ENCODE measurements around the gene EML5. TPM values are rescaled to one million over a fixed set of nuclear protein-coding genes. Genes with fewer than 3 reads are reported as not detected.

EML5 gene
- total RNA-seq, 1 donor from 2014 or later, result 2.0 TPM

DNA sequence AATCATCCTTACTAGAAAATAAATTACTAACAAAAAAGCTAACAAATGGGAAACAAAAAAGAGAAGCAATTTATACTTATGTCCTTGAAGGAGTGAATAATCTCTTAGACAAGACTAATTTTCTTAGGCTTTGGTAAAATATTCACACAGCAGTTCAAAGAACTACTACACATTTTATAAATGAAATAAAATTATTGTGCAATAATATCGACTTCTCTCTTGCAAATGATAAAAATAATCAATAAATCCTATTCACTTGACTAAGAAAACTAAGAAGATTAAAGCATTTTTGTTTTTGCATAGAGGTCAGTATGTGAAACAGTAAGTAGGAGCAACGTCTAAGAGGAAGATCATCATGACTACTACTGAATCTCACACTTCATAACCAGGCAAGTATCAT is 82.0 kb downstream of the EML5 start:
- no peak for DNase-seq (ENCODE audit: low spot score)

DNA sequence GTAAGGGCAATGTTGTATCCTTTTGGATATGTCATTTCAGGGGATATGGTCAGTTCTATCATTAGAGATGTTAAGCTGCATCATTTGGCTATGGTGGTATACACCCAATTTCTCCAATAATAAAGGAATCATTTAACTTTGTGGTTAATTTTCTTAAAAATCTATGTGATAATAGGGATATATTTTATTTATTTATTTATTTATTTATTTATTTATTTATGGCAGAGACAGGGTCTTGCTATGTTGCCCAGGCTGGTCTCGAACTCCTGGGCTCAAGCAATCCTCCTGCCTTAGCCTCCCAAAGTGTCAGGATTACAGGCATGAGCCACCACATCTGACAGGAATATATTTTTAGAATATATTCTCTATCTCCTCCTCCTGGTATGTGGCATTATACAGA is 85.7 kb downstream of the EML5 start:
- no peak for DNase-seq (ENCODE audit: low spot score)

DNA sequence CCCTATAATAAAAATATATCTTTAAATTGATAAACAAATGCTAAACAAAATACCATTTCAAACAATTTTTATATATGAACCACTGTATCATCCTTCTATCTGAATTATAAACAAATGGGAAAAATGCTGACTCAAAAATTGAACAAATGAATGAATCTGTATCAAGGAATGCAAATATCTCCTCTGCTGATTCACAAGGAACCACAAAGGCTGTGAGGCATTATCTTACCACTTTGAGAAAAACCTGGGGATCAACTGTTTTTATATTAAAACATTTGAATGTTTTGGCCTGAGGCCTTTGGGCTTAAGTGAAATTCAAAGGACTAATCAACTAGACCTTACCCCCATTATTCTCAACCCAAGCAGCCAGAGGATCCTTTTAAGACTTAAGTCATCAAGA is 86.3 kb downstream of the EML5 start:
- no peak for DNase-seq (ENCODE audit: low spot score)

DNA sequence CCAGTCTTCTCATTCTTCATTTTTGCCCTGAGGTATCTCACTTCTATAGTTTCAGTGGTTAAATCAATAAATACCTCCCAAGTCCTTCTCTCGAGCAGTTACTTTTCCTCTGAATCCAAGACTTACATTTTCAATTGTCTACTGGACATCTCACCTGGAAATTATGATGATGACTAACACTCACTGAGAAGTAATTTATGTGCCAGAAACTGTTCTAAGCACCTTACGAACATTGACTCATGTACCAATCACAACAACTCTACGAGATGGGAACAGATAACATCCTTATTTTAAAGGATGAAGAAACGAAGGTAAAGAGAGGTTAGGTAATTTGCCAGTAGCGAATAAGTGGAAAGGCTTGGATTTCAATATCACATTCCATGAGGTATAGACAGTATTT is 94.1 kb downstream of the EML5 start:
- no peak for DNase-seq (ENCODE audit: low spot score)

GRCh38 chr14:88695870-88696269 is 96.9 kb downstream of the EML5 start:
- DNase-seq (ENCODE audit: low spot score), result no peak

- DNase-seq (ENCODE audit: low spot score), result no peak
Measured at GRCh38 chr14:88688386-88688785, 104.4 kb downstream of the EML5 start.

DNA sequence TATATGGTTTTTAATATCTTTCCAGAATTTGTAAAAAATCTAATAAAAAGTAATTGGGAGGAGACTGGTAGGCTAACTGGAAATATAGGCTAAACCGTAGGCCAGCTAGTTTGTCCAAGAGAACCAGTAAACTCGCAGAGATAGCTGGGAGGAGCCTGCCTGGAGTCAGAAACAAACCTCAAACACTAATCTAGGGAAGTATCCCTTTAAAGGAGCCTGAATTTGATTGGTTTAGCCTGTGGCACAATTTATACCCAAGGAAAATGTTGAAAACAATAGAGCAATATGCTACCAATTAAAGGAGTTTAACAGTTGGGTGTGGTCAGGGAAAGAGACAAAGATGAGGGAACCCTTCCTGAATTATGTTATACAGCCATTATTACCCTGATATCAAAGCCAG is 109.6 kb downstream of the EML5 start:
- no peak for DNase-seq (ENCODE audit: low spot score)

GRCh38 chr14:88682495-88683114 is 110.1 kb downstream of the EML5 start:
- no peak for DNase-seq (ENCODE audit: low spot score)

GRCh38 chr14:88681755-88682494 is 110.8 kb downstream of the EML5 start:
- DNase-seq (ENCODE audit: low spot score), result no peak

GRCh38 chr14:88669346-88669745 is 123.4 kb downstream of the EML5 start:
- no peak for DNase-seq (ENCODE audit: low spot score)

GRCh38 chr14:88668448-88669116 is 124.2 kb downstream of the EML5 start:
- DNase-seq (ENCODE audit: low spot score), result no peak

GRCh38 chr14:88667555-88668273 is 125.0 kb downstream of the EML5 start:
- peak; percentile 58 for DNase-seq (ENCODE audit: low spot score)

DNA sequence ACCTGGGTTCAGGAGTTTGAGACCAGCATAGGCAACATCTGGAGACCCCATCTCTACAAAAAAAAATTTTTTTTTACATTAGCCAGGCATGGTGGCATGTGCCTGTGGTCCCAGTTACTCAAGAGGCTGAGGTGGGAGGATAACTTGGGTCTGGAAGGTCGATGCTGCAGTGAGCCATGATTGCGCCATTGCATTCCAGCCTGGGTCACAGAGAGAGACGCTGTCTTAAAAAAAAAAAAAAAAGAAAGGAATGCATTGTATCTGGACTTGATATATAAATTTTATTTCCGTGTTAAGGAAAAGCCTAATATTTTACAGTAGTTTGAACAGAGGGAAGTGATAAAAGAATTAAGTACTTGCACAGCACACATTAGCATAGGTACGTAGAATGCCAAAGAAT is 132.7 kb downstream of the EML5 start:
- no peak for DNase-seq (ENCODE audit: low spot score)

- DNase-seq (ENCODE audit: low spot score), result no peak
Measured at GRCh38 chr14:88639221-88639620, 153.5 kb downstream of the EML5 start.

GRCh38 chr14:88632512-88632911 is 160.2 kb downstream of the EML5 start:
- DNase-seq (ENCODE audit: low spot score), result no peak

DNA sequence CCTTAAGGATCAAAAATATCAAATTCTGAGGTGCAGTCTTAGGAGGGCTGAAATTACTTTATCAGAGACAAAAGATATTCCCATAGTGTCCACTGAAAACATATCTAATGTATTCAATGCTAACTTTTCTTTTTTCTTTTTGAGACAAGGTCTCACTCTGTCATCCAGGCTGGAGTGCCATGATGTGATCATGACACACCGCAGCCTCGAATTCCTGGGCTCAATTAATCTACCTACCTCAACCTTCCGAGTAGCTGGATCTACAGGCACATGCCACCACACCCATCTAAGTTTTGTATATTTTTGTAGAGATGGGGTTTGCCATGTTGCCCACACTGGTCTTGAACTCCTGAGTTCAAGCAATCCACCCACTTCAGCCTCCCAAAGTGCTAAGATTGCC is 161.7 kb downstream of the EML5 start:
- DNase-seq (ENCODE audit: low spot score), result no peak

DNA sequence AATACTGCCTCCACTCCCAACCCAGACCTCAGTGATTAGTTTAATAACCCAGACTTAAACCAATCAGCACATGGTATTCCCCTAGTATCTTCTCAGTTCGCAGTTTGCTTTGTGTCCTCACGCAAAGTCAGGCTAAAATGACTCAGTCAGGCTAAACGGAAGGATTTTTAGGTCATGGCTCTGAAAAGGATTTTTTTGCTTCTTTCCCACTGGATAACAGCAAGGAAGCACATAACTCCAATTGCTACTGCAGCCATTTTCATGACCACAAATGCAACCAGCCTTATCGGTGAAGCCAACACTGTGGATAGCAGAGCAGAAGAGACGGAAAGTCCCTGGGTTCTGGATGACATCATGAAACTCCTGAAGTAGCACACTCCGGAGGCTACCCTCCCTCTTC is 162.2 kb downstream of the EML5 start:
- no peak for DNase-seq (ENCODE audit: low spot score)

GRCh38 chr14:88628462-88628861 is 164.3 kb downstream of the EML5 start:
- DNase-seq (ENCODE audit: low spot score), result no peak

- DNase-seq (ENCODE audit: low spot score), result no peak
Measured at GRCh38 chr14:88628033-88628432, 164.7 kb downstream of the EML5 start.

GRCh38 chr14:88625671-88626070 is 167.1 kb downstream of the EML5 start:
- no peak for DNase-seq (ENCODE audit: low spot score)

GRCh38 chr14:88621100-88621499 is 171.7 kb downstream of the EML5 start:
- no peak for DNase-seq (ENCODE audit: low spot score)

DNA sequence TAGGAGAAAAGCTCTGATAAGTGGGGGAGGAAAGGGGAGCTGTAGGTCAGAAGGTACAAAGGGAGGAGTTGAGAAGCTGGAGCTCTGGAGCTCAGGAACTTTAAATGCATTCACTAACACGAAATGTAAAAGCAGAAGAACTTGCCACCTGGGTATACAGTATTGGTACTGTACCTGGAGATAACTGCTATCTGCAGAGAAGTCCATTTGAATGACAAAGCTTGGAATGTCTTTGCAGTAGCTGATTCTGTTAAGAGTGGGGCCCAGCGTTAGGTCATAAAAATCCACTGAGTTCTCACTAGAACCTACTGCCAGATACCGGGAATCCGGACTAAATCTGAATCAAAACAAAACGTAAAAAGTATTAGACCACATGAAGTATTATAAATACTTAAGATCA is 174.3 kb downstream of the EML5 start:
- no peak for DNase-seq (ENCODE audit: low spot score)

GRCh38 chr14:88617479-88617878 is 175.3 kb downstream of the EML5 start:
- DNase-seq (ENCODE audit: low spot score), result no peak
